HL-60/S4 treated with retinoic acid at 250 ng/mL for 4 days and 3 days (cell line): ENCODE results near the gene MAB21L4.

Source experiments
- in situ Hi-C: fragments of 300-500 bp; cut with MboI; formaldehyde crosslinking; loops from 2 replicates; pipeline ENCODE4 v1.7.0; 2022; ENCODE audit warnings: low sequenced_read_pairs

The MAB21L4 gene

GRCh38 chr2:240913810-240914644, 18.1 kb upstream of the MAB21L4 start:
- in situ Hi-C loops, result no loop called here

- in situ Hi-C loops, result no loop called here
Observed at GRCh38 chr2:240912878-240913809, 17.2 kb upstream of the MAB21L4 start.

GRCh38 chr2:240911641-240912265, 15.8 kb upstream of the MAB21L4 start:
- in situ Hi-C loops, result no loop called here

- in situ Hi-C loops, result no loop called here
Observed at GRCh38 chr2:240909216-240909974, 13.4 kb upstream of the MAB21L4 start.

GRCh38 chr2:240906911-240907590, 11.1 kb upstream of the MAB21L4 start:
- in situ Hi-C loops, result no loop called here

- in situ Hi-C loops, result no loop called here
Observed at GRCh38 chr2:240906141-240906910, 10.4 kb upstream of the MAB21L4 start, which contains the start of gene CROCC2. CROCC2 (plus strand) TSS chr2:240906336; CDS start chr2:240906514, 178 bp downstream.

- in situ Hi-C loops, result no loop called here
Observed at GRCh38 chr2:240905176-240905781, 9.3 kb upstream of the MAB21L4 start.

GRCh38 chr2:240904216-240905175, 8.5 kb upstream of the MAB21L4 start:
- in situ Hi-C loops, result no loop called here

GRCh38 chr2:240903191-240904060, 7.5 kb upstream of the MAB21L4 start:
- in situ Hi-C loops, result no loop called here

- in situ Hi-C loops, result no loop called here
Observed at GRCh38 chr2:240902615-240903041, 6.7 kb upstream of the MAB21L4 start.

- in situ Hi-C loops, result no loop called here
Observed at GRCh38 chr2:240901986-240902614, 6.1 kb upstream of the MAB21L4 start.

GRCh38 chr2:240900141-240900860, 4.3 kb upstream of the MAB21L4 start:
- in situ Hi-C loops, result no loop called here

GRCh38 chr2:240899468-240899865, 3.5 kb upstream of the MAB21L4 start:
- in situ Hi-C loops, result no loop called here

- in situ Hi-C loops, result no loop called here
Observed at GRCh38 chr2:240898731-240899467, 2.9 kb upstream of the MAB21L4 start.
